Colonic mucosa (tissue), 4 donors: ENCODE data around the gene GPR3. TPM values are rescaled to one million over a fixed set of nuclear protein-coding genes. Genes with fewer than 3 reads are reported as not detected.

Experiments used
- DNase-seq: peaks from one replicate; pipeline ENCODE4 v3.0.0-alpha.2; 2020
- H3K27ac ChIP-seq: fragments of 200-600 bp; one replicate; pipeline ENCODE4 v1.8.0; 2021
- H3K27me3 ChIP-seq: fragments of 200-600 bp; one replicate; pipeline ENCODE4 v1.8.0; 2021
- H3K36me3 ChIP-seq: fragments of 200-600 bp; one replicate; pipeline ENCODE4 v1.8.0; 2021
- H3K4me1 ChIP-seq: fragments of 200-600 bp; one replicate; pipeline ENCODE4 v1.8.0; 2021; ENCODE audit warnings: mild to moderate bottlenecking
- H3K4me3 ChIP-seq: fragments of 200-600 bp; one replicate; pipeline ENCODE4 v1.8.0; 2021
- H3K9ac ChIP-seq, 2 donors: one replicate each; pipeline ENCODE4 v1.7.0; 2013; ENCODE audit warnings: control low read depth in 2 of 2, low read depth in 2 of 2, low read length in 2 of 2
- H3K9me3 ChIP-seq: fragments of 200-600 bp; one replicate; pipeline ENCODE4 v1.8.0; 2021
- intact Hi-C: fragments of 100-400 bp; cut with DNase I; formaldehyde crosslinking; loops from one replicate; pipeline ENCODE4 v1.14.1; 2022
- total RNA-seq, 2 donors: library from RNA; stranded (reverse); fragmentation: NEBNext Ultra II Directional in 1 of 2; extraction: Animal tissue kit (Norgen Biotek cat#: 25700) in 1 of 2; gene quantifications; one replicate each; pipeline ENCODE4 v1.2.1, GENCODE V29; 2021
- TF ChIP-seq, protein P1 (sequence below): fragments of 200-600 bp; IDR thresholded peaks from one replicate; pipeline ENCODE4 v1.8.0; 2022; ENCODE audit warnings: antibody characterized with exemption, mild to moderate bottlenecking
- donor health status: healthy.
- donor health status: DM: no; HTN: no; CAD: no.
- donor health status: DM: no; HTN: no; CAD: no.

Gene GPR3
- total RNA-seq, 2 donors from 2014 or later: 0.32 to 0.49 TPM

DNA sequence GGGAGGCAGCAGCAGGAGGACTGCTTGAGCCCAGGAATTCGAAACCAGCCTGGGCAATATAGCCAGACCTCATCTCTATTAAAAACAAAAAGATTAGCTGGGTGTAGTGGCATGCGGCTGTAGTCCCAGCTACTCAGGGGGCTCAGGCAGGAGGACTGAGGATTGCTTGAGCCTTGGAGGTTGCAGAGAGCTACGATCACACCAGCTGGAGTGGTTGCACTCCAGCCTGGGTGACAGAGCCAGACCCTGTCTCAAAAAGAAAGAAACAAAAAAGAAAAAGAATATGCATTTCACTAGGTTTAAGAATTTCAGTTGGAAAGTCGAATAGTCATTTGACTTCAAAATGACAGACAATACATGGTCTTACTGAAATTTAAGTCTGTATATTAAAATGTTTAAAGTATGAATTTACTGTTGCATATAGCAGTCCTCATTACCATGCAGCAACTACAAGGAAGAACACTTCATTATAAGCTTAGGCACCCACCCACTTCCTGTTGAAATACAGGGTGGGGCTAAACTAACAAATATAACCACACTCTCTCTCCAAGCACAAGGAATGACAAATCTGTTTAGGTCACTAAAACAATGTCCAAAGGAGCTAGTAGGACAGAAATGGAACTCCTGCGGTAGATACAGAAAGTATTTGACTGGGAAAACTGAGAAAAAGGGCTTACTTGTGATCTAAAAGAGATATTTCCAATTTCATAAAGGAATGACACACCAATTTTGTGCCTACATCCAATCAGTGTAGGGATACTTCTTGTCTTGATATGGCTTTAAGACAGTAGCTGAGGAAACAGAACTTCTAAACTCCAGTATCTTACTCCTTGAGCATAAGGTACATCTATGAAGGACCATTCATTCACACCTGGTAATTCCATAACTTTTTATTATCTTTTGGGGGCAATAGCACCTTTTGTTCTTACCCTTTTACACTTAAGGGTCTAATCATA, 44.1 kb downstream of the GPR3 start:
- Histone ChIP-seq H3K4me1 (peaks cover 39% of the 10 kb centered on the region), H3K9ac (peak overlapping the region in 1 of 2 donors; percentile 62), H3K9me3 (no peaks in the 10 kb centered on the region), H3K27me3 (no peaks in the 10 kb centered on the region), H3K36me3 (no peaks in the 10 kb centered on the region), H3K4me3 (no peak overlapping the region), H3K27ac (peak overlapping the region; percentile 86)
- intact Hi-C loops: no loop called here
- peak; percentile 71 for DNase-seq
- TF ChIP-seq, protein P1, sequence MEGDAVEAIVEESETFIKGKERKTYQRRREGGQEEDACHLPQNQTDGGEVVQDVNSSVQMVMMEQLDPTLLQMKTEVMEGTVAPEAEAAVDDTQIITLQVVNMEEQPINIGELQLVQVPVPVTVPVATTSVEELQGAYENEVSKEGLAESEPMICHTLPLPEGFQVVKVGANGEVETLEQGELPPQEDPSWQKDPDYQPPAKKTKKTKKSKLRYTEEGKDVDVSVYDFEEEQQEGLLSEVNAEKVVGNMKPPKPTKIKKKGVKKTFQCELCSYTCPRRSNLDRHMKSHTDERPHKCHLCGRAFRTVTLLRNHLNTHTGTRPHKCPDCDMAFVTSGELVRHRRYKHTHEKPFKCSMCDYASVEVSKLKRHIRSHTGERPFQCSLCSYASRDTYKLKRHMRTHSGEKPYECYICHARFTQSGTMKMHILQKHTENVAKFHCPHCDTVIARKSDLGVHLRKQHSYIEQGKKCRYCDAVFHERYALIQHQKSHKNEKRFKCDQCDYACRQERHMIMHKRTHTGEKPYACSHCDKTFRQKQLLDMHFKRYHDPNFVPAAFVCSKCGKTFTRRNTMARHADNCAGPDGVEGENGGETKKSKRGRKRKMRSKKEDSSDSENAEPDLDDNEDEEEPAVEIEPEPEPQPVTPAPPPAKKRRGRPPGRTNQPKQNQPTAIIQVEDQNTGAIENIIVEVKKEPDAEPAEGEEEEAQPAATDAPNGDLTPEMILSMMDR: no peak

DNA sequence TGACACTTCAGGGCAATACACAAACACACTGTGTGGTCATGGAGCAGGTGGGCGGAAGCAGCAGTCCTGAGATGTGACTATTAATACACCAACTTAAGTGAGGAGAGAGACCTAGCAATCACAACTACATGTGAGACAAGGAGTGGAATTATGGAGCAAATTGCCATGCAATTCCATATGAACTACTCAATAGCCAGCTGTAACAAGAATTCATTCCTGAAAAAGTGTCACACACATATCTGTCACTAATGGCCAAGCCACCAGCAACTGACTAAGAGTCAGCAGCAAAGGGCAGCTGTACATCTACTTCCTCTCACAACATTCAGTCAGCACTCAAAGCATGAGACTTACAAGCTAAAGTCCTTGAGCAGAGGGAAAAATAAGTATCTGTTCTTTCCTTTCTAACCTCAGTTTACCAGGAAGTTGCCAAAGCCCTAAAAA, 46.2 kb downstream of the GPR3 start:
- H3K9me3 ChIP-seq: no peaks in the 10 kb centered on the region
- H3K27ac ChIP-seq: peak overlapping the region; percentile 38
- TF ChIP-seq, protein P1: no peak
- H3K4me3 ChIP-seq: no peak overlapping the region
- H3K27me3 ChIP-seq: no peaks in the 10 kb centered on the region
- peaks cover 39% of the 10 kb centered on the region for H3K4me1 ChIP-seq
- DNase-seq: no peak
- H3K9ac ChIP-seq: peak overlapping the region in 1 of 2 donors; percentile 51
- no peaks in the 10 kb centered on the region for H3K36me3 ChIP-seq
- intact Hi-C loops: no loop called here

DNA sequence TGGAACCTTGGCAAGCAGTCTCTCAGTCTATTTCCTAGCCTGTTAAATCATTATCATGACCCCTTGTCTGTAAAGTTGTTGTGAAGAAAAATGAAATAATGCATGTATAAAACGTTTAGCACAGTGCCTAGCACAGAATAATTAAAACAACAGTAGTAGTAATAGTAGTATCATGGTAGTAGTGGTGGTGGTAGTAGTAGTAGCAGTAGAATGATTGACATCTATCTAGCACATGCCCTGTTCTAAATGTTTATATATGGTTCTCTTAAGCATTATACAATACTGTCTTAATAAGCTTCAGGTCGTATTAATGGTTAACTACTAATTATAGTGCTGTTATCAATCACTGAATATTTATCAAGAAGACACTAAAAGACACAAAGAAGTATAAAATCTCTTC, 46.7 kb downstream of the GPR3 start:
- peak overlapping the region; percentile 38 for H3K27ac ChIP-seq
- H3K4me3 ChIP-seq: no peak overlapping the region
- no peak overlapping the region for H3K9ac ChIP-seq
- no peak for DNase-seq
- intact Hi-C loops: no loop called here
- no peaks in the 10 kb centered on the region for H3K9me3 ChIP-seq
- H3K27me3 ChIP-seq: no peaks in the 10 kb centered on the region
- no peaks in the 10 kb centered on the region for H3K36me3 ChIP-seq
- TF ChIP-seq, protein P1: no peak
- H3K4me1 ChIP-seq: peaks cover 39% of the 10 kb centered on the region

DNA sequence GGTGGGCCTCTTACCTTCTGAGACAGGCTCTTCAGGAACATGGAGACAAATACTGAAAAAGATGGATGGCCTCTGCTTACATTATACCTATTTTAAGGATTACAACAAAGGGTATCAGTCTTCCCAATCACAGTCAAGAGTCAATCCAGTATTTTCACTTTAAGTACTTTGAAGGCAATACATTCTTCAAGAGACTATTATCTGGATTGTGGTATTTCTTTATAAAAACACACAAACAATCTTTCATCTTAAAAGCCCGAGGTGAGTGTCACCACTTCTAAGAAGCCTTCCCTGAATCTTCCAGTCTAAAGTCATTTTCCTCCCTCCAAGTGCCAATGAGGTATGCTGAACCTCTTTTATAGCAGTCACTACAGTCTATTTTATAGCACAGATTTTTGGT, 52.2 kb downstream of the GPR3 start:
- intact Hi-C loops: no loop called here
- DNase-seq: no peak
- Histone ChIP-seq H3K4me1 (no peaks in the 10 kb centered on the region), H3K9ac (no peak overlapping the region), H3K36me3 (no peaks in the 10 kb centered on the region), H3K27ac (no peak overlapping the region), H3K4me3 (no peak overlapping the region), H3K9me3 (no peaks in the 10 kb centered on the region), H3K27me3 (no peaks in the 10 kb centered on the region)
- TF ChIP-seq, protein P1: no peak

Other genes with a start within 250 kb of the GPR3 start
- 10 to 100 TPM; 63.6 to 99.6 TPM for gene SLC9A1, start 237.5 kb upstream of the GPR3 start, total RNA-seq
- gene WDTC1, start 158.0 kb upstream of the GPR3 start, total RNA-seq: 10 to 100 TPM; 31.2 to 39.3 TPM
- 10 to 100 TPM; 28.6 to 35.4 TPM for gene TMEM222, start 70.5 kb upstream of the GPR3 start, total RNA-seq
- 10 to 100 TPM; 15.6 to 17.4 TPM for gene SYTL1, start 50.6 kb upstream of the GPR3 start, total RNA-seq
- 10 to 100 TPM; 21.7 to 41.0 TPM for gene MAP3K6, start 25.7 kb upstream of the GPR3 start, total RNA-seq
- 1 to 10 TPM in 1 of 2 donors, under 1 TPM in 1; 0.42 to 1.5 TPM for gene FCN3, start 17.8 kb upstream of the GPR3 start, total RNA-seq
- 1 to 10 TPM in 1 of 2 donors, under 1 TPM in 1; 0.69 to 1.7 TPM for gene CD164L2, start 9.3 kb upstream of the GPR3 start, total RNA-seq
- 100 to 1,000 TPM; 120 to 168 TPM for gene WASF2, start 97.5 kb downstream of the GPR3 start, total RNA-seq
- 10 to 100 TPM; 18.4 to 26.8 TPM for gene AHDC1, start 211.5 kb downstream of the GPR3 start, total RNA-seq
- 1 to 10 TPM; 1.4 to 2.0 TPM for gene FGR, start 242.6 kb downstream of the GPR3 start, total RNA-seq